Activated CD4-positive, alpha-beta T cell treated with anti-CD3 and anti-CD28 coated beads, Interleukin-2, amount 50 U/mL, for 16 hours (primary cell): ENCODE data around the gene PTPRM.
"Not testable (repeated sequence)": the region's sequence is repeated elsewhere in the genome, so short reads cannot be mapped to it uniquely, and the experiment has no call there.

Experiments
- DNase-seq: peaks from one replicate; pipeline ENCODE4 v3.0.0-alpha.2; 2020

Gene PTPRM

DNA sequence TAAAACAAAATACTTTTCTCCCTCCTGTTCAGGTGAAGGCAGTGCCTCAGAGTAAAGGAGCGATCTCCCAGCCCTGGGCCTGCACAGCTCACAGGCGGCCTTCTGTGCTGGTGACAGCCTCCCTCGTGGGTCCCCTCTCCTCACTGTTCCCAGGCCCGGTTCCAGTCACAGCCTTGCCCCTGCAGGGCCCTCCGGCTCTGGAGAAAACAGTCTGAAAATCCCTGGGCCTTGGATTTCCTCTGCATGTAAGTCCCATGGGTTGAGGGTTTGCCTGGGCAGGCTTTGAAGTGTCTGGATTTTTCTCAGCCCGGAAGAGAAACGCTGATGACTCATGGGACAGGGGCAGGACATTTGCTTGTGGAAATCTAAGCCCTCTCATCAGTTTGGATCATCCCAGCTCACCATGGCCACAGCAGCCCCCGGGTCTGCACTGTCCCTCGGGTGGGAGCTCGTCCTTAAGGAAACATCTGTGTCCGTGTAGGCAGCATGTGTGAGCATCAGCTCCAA is 856.0 kb downstream of the PTPRM start:
- DNase-seq: no peak

DNA sequence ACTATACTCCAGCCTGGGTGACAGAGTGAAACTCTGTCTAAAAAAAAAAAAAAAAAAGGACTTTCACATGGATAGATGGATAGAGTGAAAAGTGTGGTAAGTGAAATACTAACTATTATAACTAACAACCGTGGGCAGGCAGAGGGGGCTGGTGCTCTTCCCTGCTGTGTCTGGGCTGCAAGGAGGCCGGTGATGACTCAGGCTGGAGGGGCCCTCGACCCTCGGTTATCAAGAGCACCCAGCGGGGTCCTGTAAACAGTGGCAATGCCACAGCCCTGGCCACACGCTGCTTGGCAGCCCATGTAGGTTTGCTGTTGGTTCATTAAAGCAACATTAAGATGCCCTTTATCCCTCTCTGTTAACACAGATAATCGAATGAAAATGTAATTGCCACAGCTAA is 857.4 kb downstream of the PTPRM start:
- DNase-seq: no peak

DNA sequence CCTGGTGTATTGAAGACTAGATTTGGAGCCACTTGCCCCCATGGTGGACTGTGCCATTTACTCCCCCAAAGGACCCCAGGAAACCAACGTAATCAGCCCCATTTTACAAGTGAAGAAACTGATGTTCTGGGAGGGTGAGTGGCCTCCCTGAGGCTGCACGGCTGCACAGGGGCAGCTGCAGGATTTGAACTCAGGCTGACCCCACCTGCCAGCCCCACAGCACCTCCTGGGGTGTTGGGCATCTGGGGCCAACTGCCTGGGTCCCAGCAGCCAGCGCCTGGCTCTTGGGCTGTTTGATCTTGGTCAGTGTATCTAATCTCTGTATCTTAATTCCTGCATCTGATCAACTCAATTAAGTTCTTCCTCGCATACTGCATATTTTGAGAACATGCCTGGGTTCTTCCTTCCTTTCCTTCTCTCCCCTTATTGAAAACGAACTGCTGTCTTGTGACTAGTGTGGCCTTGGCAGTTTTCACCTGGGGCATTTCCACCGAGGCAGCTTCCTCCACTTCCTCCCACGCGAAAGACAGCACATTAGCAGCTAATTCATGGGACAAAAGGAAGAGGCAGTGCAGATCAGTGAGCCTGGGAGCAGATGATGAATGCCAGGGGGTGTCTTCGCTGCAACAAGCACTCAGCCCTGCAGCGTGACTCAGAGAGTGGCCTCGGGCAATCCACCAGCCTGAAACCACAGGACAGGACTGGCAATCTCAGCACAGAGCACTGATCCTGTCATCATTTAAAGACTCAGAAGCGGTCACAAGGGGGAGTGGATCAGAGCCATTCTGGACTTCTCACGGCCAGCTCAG is 858.0 kb downstream of the PTPRM start:
- DNase-seq: no peak

DNA sequence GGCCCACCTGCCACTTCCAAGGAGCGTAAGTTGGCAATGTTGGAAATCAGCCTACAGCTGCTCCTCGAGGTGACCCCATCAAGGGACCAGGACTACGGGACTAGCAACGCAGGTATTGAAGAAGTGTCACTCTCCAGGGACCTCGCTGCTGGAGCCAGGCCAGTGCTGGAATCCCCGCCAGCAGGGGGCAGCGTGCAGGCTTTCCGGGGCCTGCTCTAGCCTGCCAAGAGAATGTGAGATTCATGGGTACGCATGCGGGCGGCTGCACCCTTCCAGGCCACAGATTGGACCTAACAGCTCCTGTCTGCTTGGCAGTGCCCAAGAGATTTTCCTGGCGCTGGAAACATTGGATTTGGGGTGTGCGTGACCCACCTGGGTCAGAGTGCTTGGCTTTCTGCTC is 859.3 kb downstream of the PTPRM start:
- peak; percentile 10 for DNase-seq

DNA sequence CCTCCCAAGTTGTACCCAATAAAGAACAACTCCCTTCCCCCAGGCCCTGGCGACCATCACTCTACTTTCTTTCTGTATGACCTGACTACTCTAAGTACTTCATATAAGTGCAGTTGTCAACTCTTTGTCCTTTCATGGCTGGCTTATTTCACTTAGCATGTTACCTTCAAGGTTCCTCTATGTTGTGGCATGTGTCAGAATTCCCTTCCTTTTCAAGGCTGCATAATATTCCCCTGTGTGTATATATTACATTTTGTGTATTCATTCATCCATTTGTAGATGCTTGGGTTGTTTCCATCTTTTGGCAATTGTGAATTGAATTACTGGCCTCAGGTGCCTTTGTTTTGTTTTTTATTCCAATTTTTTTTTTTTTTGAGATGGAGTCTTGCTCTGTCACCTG is 860.2 kb downstream of the PTPRM start:
- no peak for DNase-seq

DNA sequence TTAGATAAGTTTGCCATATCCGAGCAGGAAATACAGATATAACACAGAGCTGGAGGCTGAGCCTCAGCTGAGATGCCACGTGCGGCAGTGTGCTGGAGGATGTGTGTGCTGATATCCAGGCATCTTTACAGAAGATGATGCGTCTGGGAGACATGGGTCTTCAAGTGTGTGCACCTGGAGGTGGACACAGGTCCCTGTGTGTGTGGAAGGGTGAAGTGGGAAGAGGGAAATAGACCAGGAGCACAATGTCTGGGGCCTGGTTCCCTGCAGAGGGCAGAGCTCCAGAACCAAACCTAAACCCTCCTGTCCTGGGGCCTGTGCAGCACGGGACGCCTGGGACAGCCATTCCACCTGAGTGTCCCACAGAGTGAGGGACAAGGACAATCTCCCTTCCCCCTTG is 861.8 kb downstream of the PTPRM start:
- no peak for DNase-seq

DNA sequence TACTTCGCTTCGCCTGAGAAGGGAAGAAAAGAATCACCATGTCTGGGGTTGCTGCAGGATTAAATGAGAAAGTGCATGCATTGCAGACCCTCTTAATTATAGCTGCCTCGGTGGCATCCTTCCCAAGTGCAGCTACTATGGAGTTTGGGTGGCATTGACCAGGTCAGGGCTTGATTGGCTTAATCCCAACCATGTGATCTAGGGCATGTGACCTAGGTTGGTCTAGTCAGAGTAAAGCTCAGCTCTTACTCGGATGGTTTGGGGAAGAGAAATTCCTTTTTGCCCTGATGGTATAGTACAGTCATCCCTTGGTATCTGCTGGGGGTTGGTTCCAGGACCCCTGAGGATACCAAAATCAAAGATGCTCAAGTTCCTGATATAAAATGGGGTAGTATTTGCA is 863.9 kb downstream of the PTPRM start:
- DNase-seq: no peak

DNA sequence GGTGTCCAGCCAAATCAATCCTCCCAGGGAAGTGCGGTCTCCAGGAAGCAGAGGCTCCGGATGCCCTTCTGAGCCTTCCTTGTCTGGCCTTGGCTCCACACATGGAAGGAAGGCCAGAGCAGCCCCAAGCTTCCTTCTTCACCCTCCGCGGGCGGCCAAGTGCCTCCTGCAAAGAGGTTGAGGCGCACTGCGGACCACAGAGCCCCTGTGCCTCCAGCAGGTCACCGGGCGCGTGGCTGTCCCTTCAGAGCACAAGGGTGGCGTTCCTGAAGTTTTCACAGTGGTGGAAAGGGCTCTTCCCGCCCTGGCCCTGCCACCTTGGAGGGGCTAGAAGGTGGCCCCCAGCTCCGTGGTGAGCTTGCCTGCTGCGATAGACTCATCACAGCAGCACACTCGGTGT is 866.2 kb downstream of the PTPRM start:
- DNase-seq: no peak

DNA sequence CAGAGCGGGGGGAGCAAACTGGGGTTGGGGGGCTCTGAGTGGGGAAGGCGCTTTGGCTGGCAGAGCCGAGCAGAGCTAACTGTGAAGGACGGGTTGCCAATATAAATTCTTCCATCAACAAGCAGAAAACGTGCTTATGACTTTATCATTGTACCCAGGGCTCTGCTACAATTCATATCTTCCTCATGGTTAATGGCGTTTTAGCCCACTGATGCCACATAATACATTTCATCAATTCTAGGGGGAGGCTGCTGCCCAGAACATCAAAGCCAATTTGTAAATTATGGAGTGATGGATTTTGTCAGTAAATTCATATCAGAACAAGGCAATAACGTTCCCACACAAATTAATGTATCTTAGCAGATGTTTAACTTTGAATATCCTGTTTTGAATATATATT is 866.7 kb downstream of the PTPRM start:
- DNase-seq: no peak

DNA sequence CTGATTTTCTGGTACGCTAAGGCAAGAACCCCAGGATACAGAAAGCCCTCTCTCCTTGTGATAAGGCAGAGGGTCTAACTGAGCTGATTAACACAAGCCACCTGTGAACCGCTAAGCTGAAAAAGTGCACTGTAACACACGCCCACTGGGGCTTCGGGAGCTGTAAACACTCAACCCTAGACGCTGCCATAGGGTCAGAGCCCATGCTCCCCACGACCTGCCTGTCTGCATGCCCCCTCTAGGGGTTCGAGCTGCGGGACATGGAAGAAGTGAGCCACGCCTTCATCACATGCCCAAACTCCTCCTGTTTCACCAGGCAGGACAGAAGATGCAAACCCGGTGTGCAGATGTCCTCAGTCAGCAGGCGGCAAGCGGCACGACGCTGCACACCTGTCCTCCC is 868.3 kb downstream of the PTPRM start:
- no peak for DNase-seq

DNA sequence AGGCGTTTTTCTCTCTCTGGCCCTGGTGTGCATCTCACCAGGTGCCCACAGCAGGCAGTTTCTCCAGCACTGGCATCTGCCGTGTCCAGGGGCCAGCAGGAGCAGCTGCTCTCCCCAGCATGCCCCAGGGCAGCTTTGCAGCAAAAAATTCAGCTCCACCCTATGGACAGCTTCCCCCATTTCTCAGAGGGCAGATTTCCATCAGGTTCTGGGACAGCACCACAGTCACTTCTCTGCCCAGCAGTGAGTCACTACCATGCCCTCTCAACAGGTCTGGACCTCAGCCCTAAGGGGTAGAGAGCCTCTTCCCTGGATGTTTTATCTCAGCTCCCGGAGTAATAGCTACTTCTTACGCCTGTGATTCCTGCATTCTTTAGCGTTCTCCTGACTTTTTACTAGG is 871.9 kb downstream of the PTPRM start:
- DNase-seq: no peak

DNA sequence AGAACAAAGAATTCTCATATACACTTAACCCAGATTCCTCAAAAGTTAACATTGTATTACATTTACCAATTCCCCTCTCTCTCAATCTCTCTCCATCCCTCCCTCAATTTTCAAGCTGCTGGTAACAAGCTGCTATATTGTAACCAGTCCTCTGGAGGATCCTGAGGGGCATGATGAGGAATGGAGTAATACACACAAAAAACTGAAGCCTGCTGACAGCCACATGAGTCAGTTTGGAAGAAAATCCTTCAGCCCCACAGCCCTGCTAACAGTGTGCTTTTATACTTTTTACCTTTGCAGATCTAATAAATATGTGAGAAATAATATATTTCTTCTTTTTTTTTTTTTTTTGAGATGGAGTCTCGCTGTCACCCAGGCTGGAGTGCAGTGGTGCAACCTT is 876.4 kb downstream of the PTPRM start:
- DNase-seq: no peak

DNA sequence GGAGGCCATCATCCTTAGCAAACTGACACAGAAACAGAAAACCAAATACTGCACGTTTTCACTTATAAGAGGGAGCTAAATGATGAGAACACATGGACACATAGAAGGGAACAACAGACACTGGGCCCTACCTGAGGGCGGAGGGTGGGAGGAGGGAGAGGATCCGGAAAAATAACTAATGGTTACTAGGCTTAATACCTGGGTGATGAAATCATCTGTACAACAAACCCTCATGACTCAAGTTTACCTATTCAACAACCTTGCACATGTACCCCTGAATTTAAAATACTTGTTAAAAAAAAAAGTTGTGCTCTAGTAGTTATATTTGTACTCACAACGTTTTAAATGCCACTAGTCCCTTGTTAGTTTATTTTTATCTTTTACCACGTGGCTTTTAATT is 879.8 kb downstream of the PTPRM start:
- DNase-seq: not testable (repeated sequence)

DNA sequence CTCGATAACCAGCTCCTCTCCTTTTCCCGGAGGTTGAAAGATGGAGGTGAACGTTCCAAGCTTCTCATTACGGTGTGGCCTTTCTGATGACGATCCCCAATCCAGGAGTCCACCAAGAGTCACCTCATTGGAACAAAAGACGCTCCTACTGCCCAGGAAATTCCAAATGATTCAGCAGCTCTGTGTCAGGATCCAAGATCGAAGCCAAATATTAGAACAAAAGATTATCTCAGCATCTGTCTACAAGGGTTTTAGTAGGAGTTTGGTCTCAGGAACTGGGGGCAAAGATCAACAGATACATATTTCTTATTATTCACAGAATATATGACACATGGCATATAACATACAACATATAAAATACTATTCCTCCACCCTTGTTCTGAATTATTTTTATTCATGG is 881.0 kb downstream of the PTPRM start:
- DNase-seq: no peak

DNA sequence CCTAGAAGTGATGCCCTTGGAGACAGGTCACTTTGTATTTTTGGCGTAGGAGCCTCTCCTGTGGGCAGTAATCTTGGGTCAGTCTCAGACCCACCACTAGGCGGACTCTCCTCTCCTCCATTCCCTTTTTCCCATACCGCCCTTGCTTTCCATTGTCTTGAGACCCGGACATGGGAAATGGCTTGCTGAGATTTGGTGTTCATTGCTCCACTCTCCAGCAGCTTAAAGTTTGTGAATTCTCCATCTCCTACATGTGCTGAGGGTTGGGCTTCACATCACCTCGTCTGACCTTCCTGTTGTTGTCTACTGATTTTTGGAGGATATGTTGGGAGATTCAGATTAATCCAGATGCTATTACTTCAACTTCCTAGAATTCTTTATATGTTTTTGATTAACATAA is 882.9 kb downstream of the PTPRM start:
- no peak for DNase-seq

DNA sequence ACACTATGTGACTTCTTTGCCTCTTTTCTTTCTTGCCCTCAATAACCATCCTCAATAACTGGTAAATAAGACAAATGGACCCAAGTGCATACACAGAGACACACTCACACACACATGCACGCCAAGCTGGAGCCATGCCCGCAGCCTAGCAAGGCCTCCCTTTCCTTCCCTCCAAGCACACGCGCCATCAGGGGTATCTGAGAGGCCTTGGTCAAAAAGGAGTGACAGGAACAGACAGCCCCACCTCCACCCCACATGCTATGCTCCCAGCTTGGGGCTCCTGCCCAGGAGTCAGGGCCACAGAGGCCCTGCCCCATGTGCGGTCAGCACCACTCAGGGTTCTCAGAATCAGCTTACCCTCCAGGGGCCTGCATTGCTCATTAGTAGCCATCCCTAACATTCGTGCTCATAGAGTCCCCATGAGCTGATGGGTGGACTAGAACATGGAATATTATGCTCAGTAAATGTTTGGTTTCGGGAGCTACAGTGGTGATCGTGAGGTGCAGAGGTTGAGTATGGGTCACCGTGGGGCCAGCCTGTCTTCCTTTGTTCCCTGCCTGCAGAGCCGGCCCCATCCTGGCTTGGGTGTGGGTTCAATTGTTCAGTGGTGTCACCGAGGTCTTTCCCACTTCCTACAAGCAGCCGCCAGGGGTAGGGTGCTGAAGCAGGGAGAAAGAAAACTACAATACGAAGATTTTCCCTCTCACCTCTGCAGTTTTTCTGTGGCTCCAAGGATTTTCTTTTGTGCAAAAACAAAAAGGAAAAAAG is 884.0 kb downstream of the PTPRM start:
- no peak for DNase-seq

DNA sequence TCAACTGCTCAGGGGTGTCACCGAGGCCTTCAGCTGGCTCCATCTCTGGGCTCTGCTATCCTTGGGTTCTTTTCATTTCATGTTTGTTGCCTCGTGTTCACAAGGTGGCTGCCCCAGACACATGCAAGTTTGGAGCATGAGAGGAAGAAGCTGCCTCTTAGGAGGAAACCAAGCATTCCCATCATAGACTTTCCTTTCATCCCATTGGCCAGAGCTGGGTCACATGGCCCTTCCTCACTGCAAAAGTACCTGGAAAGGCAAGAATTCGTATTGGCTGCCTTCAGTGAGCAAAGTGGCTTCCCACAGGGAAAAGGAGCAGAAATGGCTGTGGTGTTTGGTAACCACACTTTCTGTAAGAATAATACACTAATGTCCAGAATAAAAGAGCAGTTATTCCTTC is 886.4 kb downstream of the PTPRM start:
- DNase-seq: no peak

DNA sequence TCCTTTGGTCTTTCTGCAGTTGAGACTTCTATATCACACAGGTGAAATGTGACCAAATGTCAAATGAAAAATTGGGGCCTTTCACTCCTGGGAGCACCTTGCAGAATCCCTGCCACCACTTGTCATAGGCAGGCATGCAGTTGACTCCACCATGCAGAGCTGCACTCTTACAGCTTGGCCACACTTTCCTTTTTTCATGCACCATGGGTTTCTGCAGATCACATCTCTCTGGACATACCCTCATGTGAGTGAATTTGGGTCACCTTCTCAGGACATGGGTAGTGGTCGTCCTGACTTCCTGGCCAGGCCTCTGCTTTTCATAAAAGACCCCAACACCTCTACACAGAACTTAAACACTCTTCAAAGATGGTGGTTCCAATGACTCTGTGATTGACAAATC is 887.0 kb downstream of the PTPRM start:
- no peak for DNase-seq

DNA sequence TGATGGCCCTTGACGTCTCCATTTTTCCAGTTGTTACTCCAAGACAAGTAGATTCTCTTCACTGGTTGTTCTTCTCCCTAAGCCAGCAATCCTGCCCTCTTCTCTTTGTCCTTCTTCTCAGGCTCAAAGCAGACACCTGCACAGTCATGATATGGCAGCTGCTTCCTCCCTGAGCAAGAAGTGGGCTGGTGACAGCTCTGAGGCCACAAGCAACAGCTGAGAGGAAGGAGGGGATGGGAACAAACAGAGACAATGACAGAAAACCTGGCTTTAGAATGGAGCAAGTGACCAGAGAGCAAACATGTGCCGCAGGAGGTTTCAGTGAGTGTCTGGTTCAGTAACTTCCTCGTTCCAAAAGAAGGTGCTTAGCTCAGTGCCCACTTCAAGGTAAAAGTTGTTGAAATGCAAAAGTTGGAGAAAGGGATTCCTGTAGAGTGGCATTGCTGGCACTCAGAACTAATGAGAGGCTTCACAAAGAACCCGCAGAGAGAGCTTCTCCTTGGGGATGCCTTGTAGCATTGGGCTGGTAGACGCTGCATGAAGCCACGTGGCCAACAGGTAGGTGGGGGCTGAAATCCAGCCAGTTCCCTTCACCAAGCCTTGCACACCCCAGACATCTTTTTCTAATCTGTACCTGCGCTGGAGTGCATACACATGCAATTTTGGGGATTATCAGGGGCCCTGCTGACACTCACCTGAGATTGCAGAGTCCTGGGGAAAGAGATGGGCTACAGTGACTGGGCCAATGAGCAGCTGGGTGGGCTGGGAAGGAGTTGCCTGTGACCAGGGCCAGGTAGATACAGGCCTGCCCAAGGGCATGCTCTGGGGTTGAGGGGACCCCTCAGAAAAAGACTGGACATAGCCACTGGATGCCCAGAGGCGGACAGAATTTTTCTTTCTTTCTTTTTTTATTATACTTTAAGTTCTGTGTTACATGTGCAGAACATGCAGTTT is 888.8 kb downstream of the PTPRM start:
- no peak for DNase-seq
